Psoas muscle (tissue), 8 donors: ENCODE measurements around the gene MT1E. TPM values are rescaled to one million over a fixed set of nuclear protein-coding genes. Genes with fewer than 3 reads are reported as not detected.
"Not testable (repeated sequence)": the region's sequence is repeated elsewhere in the genome, so short reads cannot be mapped to it uniquely, and the experiment has no call there.

Experiments
- ATAC-seq, 4 donors: fragments of 200-7000 bp; cut with Tn5 transposase; one replicate each; pipeline ENCODE4 v1.9.1; 2020; ENCODE audit warnings: moderate library complexity in 3 of 4, mild to moderate bottlenecking in 2 of 4
- DNase-seq, 2 donors: peaks; one replicate each; pipeline ENCODE4 v3.0.0-alpha.2; 2020
- H3K27ac ChIP-seq: fragments of 200-600 bp; one replicate; pipeline ENCODE4 v1.8.0; 2022
- H3K27me3 ChIP-seq, 3 donors: fragments of 200-600 bp in 1 of 3; one replicate each; pipeline versions ENCODE4 v1.6.1 to v1.8.0; 2013 to 2022; ENCODE audit warnings: low read length in 2 of 3, mild to moderate bottlenecking in 2 of 3, moderate library complexity in 1 of 3; ENCODE audit not compliant: insufficient read depth in 3 of 3
- H3K36me3 ChIP-seq, 2 donors: fragments of 200-600 bp in 1 of 2; one replicate each; pipeline versions ENCODE4 v1.6.1 to v1.8.0; 2013 to 2022; ENCODE audit warnings: low read depth in 1 of 2, mild to moderate bottlenecking in 1 of 2, moderate library complexity in 1 of 2; ENCODE audit not compliant: insufficient read depth in 1 of 2
- H3K4me1 ChIP-seq: fragments of 200-600 bp; one replicate; pipeline ENCODE4 v1.8.0; 2022
- H3K4me3 ChIP-seq: fragments of 200-600 bp; one replicate; pipeline ENCODE4 v1.8.0; 2022; ENCODE audit warnings: mild to moderate bottlenecking
- H3K9me3 ChIP-seq: fragments of 200-600 bp; one replicate; pipeline ENCODE4 v1.8.0; 2022
- WGBS, 3 donors: extraction: QIAGEN DNeasy Blood & Tissue Kit; methylation state at CpG; one replicate each; pipeline versions ENCODE4 v1.1.6 to v1.1.7; 2013; 5-methylcytosine and 5-hydroxymethylcytosine counted together
- intact Hi-C, 2 donors: fragments of 100-400 bp; cut with DNase I; formaldehyde crosslinking; loops; one replicate each; pipeline versions ENCODE4 v1.11.0 to v1.14.2; 2022
- polyA plus RNA-seq, 3 donors: library from polyadenylated mRNA; stranded (reverse); fragments of 200-250 nt; gene quantifications; one replicate each; pipeline ENCODE4 v1.2.3, GENCODE V29; 2013
- total RNA-seq, 4 donors: library from RNA; stranded (reverse); fragmentation: NEBNext Ultra II Directional in 2 of 4; extraction: Animal tissue kit (Norgen Biotek cat#: 25700) in 2 of 4; gene quantifications; one replicate each; pipeline versions ENCODE4 v1.2.1 to v1.2.4, GENCODE V29; 2021 to 2023
- TF ChIP-seq, protein P1 (sequence below): fragments of 200-600 bp; IDR thresholded peaks from one replicate; pipeline ENCODE4 v1.8.0; 2022; ENCODE audit warnings: antibody characterized with exemption
- donor health status: healthy with polysubstance abuse.
- donor health status: DM: no; HTN: no; CAD: no; lungs with moderate emphysema.
- donor health status: Bipolar disorder and iron deficiency.
- donor health status: healthy.
- donor health status: DM: yes; HTN: yes; CAD: no.
- donor health status: DM: no; HTN: no; CAD: no.
- donor health status: DM: no; HTN: no; CAD: no.
- donor health status: DM: yes; HTN: yes; CAD: no.

The MT1E gene
- total and polyA plus RNA-seq, 7 donors, result 44.1 to 669 (median 452) TPM

DNA sequence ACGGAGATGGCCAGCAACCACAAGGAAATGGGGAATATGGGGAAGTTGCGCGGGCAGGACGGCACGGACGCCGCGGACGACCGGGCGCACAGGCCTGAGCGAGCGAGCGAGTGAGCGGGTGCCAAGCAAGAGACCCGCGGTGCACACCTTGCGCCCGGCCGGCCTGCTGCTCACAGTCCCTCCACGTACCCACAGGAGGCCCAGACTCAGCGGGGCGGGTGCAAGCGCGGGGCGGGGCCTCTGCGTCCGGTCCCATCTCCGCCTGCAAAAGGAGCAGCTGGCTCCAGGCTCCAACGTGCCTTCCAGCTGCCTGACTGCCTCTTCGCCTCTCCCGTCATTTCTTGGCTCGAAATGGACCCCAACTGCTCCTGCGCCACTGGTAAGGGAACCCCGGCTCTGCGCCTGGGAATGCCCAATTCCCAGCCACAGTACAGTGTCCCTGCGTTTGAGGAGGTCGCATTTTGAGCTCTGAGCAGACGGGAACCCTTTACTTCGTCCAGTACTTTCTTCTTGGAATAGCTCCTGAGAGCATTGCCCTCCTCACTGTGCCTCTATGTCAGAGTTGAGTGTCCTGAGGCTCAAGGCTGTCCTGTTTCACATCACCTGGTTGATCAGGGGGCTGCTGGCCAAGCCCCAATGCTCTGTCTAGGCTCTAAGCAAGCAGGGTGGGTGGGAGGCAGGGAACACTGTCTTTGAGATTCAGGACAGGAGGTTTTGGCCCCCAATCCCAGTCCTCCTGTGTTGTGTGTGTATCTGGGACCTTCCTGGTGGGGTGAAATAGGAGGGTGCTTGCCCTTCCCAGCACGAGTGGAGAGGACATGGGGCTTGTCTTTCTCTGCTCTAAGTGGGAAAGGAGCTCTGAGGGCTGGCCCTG, 8.1 kb upstream of the MT1E start:
- intact Hi-C loops, result no loop called here
- no peaks in the 10 kb centered on the region for H3K9me3 ChIP-seq
- peak overlapping the region; percentile 64 for H3K4me3 ChIP-seq
- peak; percentile 91 to 96 (median 94) for ATAC-seq
- H3K27me3 ChIP-seq, result no peaks in the 10 kb centered on the region
- TF ChIP-seq, protein P1, sequence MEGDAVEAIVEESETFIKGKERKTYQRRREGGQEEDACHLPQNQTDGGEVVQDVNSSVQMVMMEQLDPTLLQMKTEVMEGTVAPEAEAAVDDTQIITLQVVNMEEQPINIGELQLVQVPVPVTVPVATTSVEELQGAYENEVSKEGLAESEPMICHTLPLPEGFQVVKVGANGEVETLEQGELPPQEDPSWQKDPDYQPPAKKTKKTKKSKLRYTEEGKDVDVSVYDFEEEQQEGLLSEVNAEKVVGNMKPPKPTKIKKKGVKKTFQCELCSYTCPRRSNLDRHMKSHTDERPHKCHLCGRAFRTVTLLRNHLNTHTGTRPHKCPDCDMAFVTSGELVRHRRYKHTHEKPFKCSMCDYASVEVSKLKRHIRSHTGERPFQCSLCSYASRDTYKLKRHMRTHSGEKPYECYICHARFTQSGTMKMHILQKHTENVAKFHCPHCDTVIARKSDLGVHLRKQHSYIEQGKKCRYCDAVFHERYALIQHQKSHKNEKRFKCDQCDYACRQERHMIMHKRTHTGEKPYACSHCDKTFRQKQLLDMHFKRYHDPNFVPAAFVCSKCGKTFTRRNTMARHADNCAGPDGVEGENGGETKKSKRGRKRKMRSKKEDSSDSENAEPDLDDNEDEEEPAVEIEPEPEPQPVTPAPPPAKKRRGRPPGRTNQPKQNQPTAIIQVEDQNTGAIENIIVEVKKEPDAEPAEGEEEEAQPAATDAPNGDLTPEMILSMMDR, result no peak
- H3K27ac ChIP-seq, result peak overlapping the region; percentile 75
- peaks cover 7% of the 10 kb centered on the region for H3K4me1 ChIP-seq
- DNase-seq, result peak; percentile 89 to 91
- H3K36me3 ChIP-seq, result no peaks in the 10 kb centered on the region
- WGBS, 3 donors, result 2 to 3% (median 3%) methylated on average over 30 to 41 of the region's 41 CpGs

DNA sequence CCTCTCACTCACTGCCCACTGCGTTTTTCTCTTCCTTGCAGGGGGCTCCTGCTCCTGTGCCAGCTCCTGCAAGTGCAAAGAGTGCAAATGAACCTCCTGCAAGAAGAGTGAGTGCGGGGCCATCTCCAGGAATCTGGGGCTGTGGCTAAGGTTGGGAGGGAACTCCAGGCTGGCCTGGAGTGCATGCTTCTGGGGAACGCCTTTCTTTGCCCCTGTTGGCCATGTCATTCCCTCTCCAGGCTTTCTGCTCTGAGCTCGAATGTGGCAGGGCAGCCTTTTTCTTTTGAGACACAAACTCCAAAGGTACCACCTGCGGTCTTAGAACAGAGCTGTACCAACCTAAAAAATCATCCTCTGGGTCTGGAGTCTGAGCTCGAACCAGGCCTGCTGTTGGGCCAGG, 7.4 kb upstream of the MT1E start:
- no peaks in the 10 kb centered on the region for H3K36me3 ChIP-seq
- H3K27ac ChIP-seq, result no peak overlapping the region
- H3K4me3 ChIP-seq, result peak overlapping the region; percentile 64
- no peak for DNase-seq
- WGBS, 3 donors, result 79 to 93% (median 83%) methylated on average over 6 of the region's 6 CpGs
- H3K27me3 ChIP-seq, result no peaks in the 10 kb centered on the region
- TF ChIP-seq, protein P1, result no peak
- H3K4me1 ChIP-seq, result peaks cover 7% of the 10 kb centered on the region
- ATAC-seq, result no peak
- no peaks in the 10 kb centered on the region for H3K9me3 ChIP-seq
- intact Hi-C loops, result no loop called here

DNA sequence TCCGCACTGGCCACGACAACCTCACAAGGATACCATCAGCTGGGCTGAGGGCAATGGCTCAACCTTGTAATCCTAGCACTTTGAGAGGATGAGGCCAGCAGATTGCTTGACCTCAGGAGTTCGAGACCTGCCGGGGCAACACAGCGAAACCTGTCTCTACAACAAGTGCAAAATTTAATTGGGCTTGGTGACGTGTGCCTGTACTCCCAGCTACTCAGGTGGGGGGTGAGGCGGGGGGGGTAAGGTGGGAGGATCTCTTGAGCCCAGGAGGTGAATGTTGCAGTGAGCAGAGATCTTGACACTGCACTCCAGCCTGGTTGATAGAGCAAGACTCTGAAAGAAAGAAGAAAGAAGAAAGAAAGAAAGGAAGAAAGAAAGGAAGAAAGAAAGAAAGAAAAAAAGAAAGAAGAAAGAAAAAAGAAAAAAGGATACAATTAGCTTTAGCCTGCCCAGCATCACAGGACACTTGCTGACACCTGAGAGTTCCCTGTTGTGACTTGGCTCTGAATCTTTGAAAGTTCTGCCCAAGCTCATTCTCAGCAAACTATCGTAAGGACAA, 5.2 kb upstream of the MT1E start:
- ATAC-seq, result no peak
- no peaks in the 10 kb centered on the region for H3K36me3 ChIP-seq
- TF ChIP-seq, protein P1, result no peak

DNA sequence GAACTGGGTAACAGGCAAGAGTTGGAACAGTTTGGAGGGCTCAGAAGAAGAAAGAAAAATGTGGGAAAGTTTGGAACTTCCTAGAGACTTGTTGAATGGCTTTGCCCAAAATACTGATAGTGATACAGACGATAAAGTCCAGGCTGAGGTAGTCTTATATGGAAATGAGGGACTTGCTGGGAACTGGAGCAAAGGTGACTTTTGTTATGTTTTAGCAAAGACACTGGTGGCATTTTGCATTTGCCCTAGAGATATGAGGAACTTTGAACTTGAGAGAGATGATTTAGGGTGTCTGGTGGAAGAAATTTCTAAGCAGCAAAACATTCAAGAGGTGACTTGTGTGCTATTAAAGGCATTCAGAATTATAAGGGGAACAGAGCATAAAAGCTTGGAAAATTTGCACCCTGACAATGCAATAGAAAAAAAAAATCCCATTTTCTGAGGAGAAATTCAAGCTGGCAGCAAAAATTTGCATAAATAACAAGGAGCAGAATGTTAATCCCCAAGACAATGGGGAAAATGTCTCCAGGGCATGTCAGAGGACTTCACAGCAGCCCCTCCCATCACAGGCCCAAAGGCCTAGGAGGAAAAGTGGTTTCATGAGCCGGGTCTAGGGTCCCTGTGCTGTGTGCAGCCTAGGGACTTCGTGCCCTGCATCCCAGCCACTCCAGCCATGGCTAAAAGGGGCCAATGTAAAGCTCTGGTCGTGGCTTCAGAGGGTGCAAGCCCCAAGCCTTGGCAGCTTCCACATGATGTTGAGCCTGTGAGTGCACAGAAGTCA, 3.7 kb upstream of the MT1E start:
- H3K27me3 ChIP-seq, H3K36me3 ChIP-seq, DNase-seq, intact Hi-C loops, H3K4me3 ChIP-seq, H3K27ac ChIP-seq, H3K9me3 ChIP-seq, ATAC-seq: not testable (repeated sequence)
- peaks cover 24% of the 10 kb centered on the region for H3K4me1 ChIP-seq
- 83 to 90% (median 89%) methylated on average over 4 of the region's 4 CpGs for WGBS, 3 donors

More for the DNA sequence above, 5.2 kb upstream of the MT1E start:
- 47 to 92% (median 50%) methylated on average over 8 of the region's 8 CpGs for WGBS, 3 donors
- intact Hi-C loops, result no loop called here
- no peaks in the 10 kb centered on the region for H3K9me3 ChIP-seq
- no peak overlapping the region for H3K4me3 ChIP-seq
- H3K4me1 ChIP-seq, result peaks cover 11% of the 10 kb centered on the region
- no peak for DNase-seq
- H3K27me3 ChIP-seq, result no peaks in the 10 kb centered on the region
- H3K27ac ChIP-seq, result no peak overlapping the region

DNA sequence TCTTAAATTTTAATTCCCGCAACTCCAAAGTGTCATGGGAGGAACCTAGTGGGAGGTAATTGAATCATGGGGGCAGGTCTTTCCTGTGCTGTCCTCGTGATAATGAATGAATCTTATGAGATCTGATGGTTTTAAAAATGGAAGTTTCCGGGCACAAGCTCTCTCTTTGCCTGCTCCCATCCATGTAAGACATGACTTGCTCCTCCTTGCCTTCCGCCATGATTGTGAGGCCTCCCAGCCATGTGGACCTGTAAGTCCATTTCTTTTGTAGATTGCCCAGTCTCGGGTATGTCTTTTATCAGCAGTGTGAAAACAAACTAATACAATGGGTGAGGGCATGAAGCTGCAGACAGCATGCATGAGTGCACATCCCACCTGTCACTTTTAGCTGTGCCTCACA, 2.4 kb upstream of the MT1E start:
- intact Hi-C loops, ATAC-seq, DNase-seq, H3K27me3 ChIP-seq, H3K9me3 ChIP-seq, H3K36me3 ChIP-seq, H3K27ac ChIP-seq, H3K4me3 ChIP-seq: not testable (repeated sequence)
- WGBS, 3 donors, result 90 to 95% (median 91%) methylated on average over 5 of the region's 5 CpGs
- peaks cover 21% of the 10 kb centered on the region for H3K4me1 ChIP-seq
